ENCODE results near the gene RTF2. TPM values are rescaled to one million over a fixed set of nuclear protein-coding genes. Genes with fewer than 3 reads are reported as not detected.

Gene RTF2
- total and polyA plus RNA-seq, 2 of the 13 experiments (the other 11 are each of a cell fraction or from before 2014, with no cell fraction given): 81.8 to 142 TPM

DNA sequence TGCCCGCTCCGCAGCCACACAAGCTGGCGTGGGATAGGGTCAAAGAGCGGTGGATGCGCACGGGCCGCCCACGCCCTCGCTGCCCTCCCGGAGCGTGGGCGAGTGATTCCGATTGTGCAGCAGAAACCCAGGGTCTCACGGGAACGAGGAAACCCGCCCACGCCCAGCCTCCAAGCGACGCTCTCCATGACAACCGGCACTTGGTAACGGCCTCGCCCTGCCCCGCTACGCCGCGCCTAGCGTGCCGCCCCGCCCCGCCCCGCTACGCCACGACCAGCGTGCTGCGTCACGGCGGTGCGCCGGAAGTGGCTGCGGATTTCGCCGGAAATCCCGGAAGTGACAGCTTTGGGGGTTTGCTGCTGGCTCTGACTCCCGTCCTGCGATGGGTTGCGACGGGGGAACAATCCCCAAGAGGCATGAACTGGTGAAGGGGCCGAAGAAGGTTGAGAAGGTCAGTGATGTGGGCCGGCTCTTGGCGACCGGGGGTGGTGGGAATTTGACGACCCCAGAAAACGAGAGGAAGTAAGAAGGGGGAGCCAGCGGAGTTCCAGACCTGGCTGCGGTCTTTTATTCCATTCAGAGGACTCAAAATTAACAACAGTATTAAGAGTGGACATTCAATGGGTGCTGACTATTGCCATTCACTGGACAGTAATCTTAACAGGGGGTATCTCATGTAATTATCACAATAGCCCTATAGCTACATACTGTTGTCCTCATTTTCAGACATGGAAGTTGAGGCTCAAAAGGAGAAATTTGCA lies at the start of gene RTF2 (continued):
- TF ChIP-seq THAP9 (CRISPR knock-in tag; IDR thresholded peaks at IDR 0.05; ENCODE audit: borderline replicate concordance) (peak; percentile 100), THYN1 (CRISPR knock-in tag; IDR thresholded peaks at IDR 0.05; ENCODE audit: borderline replicate concordance, low read depth) (no peak), ZNF441 (CRISPR knock-in tag; IDR thresholded peaks at IDR 0.05; ENCODE audit: borderline replicate concordance) (no peak; the same call in 1 of the 2 replicates), SYNCRIP (IDR thresholded peaks at IDR 0.05; ENCODE audit: insufficient read depth, low read depth, low read length) (no peak), ZNF446 (CRISPR knock-in tag; IDR thresholded peaks at IDR 0.05) (0 out of 2 replicates have a peak, but pooled peaks have one; percentile 48), U2AF2 (IDR thresholded peaks at IDR 0.05; ENCODE audit: low read depth, low read length) (peak; percentile 94; the same call in 1 of the 2 replicates), ARHGAP35 (CRISPR knock-in tag; IDR thresholded peaks at IDR 0.05; ENCODE audit: borderline replicate concordance) (peak; percentile 95; the same call in 1 of the 2 replicates), GATA4 (IDR thresholded peaks at IDR 0.05; ENCODE audit: borderline replicate concordance, low read depth) (peak; percentile 74), ZNF30 (CRISPR knock-in tag; IDR thresholded peaks at IDR 0.05) (no peak)
- TF ChIP-seq, protein P1, sequence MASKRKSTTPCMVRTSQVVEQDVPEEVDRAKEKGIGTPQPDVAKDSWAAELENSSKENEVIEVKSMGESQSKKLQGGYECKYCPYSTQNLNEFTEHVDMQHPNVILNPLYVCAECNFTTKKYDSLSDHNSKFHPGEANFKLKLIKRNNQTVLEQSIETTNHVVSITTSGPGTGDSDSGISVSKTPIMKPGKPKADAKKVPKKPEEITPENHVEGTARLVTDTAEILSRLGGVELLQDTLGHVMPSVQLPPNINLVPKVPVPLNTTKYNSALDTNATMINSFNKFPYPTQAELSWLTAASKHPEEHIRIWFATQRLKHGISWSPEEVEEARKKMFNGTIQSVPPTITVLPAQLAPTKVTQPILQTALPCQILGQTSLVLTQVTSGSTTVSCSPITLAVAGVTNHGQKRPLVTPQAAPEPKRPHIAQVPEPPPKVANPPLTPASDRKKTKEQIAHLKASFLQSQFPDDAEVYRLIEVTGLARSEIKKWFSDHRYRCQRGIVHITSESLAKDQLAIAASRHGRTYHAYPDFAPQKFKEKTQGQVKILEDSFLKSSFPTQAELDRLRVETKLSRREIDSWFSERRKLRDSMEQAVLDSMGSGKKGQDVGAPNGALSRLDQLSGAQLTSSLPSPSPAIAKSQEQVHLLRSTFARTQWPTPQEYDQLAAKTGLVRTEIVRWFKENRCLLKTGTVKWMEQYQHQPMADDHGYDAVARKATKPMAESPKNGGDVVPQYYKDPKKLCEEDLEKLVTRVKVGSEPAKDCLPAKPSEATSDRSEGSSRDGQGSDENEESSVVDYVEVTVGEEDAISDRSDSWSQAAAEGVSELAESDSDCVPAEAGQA (IDR thresholded peaks at IDR 0.05; ENCODE audit: low read depth): peak; percentile 99
- TF ChIP-seq, protein P1 (CRISPR knock-in tag; IDR thresholded peaks at IDR 0.05; ENCODE audit: borderline replicate concordance): no peak
- TF ChIP-seq, protein P2, sequence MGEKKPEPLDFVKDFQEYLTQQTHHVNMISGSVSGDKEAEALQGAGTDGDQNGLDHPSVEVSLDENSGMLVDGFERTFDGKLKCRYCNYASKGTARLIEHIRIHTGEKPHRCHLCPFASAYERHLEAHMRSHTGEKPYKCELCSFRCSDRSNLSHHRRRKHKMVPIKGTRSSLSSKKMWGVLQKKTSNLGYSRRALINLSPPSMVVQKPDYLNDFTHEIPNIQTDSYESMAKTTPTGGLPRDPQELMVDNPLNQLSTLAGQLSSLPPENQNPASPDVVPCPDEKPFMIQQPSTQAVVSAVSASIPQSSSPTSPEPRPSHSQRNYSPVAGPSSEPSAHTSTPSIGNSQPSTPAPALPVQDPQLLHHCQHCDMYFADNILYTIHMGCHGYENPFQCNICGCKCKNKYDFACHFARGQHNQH (CRISPR knock-in tag; IDR thresholded peaks at IDR 0.05): peak; percentile 94
